ENCODE data around the gene SHISA6. TPM values are rescaled to one million over a fixed set of nuclear protein-coding genes. Genes with fewer than 3 reads are reported as not detected.

Gene SHISA6
- total RNA-seq, 1 donor from 2014 or later = 1.4 TPM

DNA sequence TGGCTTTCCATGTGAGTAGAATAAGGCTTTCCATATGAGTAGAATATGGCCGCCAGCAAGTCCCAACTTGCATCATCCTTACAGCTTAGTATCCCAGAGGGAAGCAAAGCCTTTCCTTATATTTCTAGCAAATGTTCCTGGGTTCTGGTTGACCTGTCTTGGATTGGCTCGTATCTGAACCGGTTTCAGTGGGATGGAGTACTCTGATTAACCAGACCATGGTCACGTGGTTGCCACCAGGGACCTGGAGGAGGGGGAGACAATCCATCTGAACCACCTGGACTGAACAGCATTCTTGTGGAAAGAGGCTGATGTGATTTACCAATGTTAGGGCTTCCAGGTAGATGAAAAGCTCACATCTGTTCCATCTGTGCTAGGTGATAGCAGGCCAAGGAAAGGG lies 89.0 kb downstream of the SHISA6 start:
- Mint-ChIP-seq H3K27me3 (ENCODE audit: low read depth) (peaks cover 7% of the 10 kb centered on the region), H3K4me3 (no peak overlapping the region), H3K27ac (ENCODE audit: unreplicated experiment) (no peak overlapping the region), H3K4me1 (peaks cover 17% of the 10 kb centered on the region), H3K36me3 (ENCODE audit: low read depth) (no peaks in the 10 kb centered on the region), H3K9me3 (no peaks in the 10 kb centered on the region)
- DNase-seq (ENCODE audit: low read depth, low spot score) = no peak
- TF ChIP-seq, protein P1, sequence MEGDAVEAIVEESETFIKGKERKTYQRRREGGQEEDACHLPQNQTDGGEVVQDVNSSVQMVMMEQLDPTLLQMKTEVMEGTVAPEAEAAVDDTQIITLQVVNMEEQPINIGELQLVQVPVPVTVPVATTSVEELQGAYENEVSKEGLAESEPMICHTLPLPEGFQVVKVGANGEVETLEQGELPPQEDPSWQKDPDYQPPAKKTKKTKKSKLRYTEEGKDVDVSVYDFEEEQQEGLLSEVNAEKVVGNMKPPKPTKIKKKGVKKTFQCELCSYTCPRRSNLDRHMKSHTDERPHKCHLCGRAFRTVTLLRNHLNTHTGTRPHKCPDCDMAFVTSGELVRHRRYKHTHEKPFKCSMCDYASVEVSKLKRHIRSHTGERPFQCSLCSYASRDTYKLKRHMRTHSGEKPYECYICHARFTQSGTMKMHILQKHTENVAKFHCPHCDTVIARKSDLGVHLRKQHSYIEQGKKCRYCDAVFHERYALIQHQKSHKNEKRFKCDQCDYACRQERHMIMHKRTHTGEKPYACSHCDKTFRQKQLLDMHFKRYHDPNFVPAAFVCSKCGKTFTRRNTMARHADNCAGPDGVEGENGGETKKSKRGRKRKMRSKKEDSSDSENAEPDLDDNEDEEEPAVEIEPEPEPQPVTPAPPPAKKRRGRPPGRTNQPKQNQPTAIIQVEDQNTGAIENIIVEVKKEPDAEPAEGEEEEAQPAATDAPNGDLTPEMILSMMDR (conservative IDR thresholded peaks at IDR 0.05) = no peak

DNA sequence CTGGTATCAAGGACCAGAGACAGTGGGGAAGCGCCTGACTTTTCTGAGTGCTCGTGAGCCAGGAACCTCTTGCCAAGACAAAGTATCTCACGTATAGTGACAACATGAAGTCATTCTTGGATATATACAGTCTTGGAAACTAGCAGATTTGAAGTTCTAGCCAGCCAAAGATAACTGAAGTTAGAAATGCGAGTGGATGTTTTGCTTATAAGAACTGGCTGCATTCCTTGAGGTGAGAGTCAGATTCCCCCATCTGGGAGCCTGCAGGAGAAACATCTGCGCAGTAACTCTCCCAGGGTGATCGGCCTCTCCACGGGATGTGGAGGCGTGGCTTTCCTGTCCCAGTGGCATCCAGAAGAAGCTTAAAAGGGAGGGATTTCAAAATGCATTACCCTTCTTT lies 89.8 kb downstream of the SHISA6 start:
- no peak overlapping the region for H3K27ac Mint-ChIP-seq (ENCODE audit: unreplicated experiment)
- H3K27me3 Mint-ChIP-seq (ENCODE audit: low read depth) = peaks cover 7% of the 10 kb centered on the region
- H3K36me3 Mint-ChIP-seq (ENCODE audit: low read depth) = no peaks in the 10 kb centered on the region
- TF ChIP-seq, protein P1 (conservative IDR thresholded peaks at IDR 0.05) = no peak
- no peaks in the 10 kb centered on the region for H3K9me3 Mint-ChIP-seq
- no peak for DNase-seq (ENCODE audit: low read depth, low spot score)
- peaks cover 17% of the 10 kb centered on the region for H3K4me1 Mint-ChIP-seq
- H3K4me3 Mint-ChIP-seq = no peak overlapping the region

DNA sequence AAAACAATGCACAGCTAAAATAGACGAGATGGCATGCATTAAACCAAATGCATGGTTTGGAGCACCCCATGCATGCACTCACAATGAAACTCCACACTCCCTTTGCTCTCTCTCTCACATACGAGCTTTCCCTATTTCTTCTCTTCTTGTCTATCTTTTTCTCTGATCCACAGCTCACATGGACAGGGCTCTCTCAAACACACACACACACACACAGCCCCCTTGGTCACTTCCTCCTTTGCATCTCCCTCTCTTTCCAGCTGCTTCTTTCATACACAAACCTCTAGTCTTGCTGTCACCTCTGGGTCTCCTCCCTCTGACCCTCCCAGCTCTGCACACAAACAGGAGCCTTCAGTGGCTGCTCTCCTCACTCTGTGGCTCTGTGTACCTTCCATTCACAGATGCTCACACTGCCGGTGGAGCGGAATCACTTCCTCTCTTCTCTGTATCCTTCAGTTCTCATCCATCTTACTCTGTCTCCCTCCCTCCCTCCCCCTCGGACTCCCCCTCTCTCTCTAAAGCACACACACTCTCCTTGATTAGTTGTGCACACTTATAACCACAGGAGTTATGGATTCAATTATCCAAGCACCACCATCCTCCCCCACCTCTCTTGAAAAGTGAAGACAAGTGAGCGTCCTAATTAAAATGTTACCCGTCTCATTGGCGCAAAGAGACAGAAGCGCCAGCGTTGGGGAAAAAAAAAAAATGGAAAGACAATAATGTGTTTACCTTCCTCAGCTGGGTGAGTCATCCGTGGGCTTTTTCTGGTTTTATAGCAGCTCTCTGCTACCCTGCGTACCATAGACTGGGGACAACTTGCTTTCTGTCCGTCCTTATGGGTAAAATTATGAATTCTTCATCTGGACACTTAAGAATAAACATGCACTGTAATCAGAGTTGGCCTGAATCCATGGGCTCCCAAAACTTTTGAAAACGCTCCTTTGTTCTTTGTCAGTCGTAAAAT lies 90.8 kb downstream of the SHISA6 start:
- peak overlapping the region; percentile 43 for H3K27ac Mint-ChIP-seq (ENCODE audit: unreplicated experiment)
- peaks cover 17% of the 10 kb centered on the region for H3K4me1 Mint-ChIP-seq
- DNase-seq (ENCODE audit: low read depth, low spot score) = no peak
- H3K9me3 Mint-ChIP-seq = no peaks in the 10 kb centered on the region
- no peak overlapping the region for H3K4me3 Mint-ChIP-seq
- H3K27me3 Mint-ChIP-seq (ENCODE audit: low read depth) = peaks cover 7% of the 10 kb centered on the region
- TF ChIP-seq, protein P1 (conservative IDR thresholded peaks at IDR 0.05) = no peak
- no peaks in the 10 kb centered on the region for H3K36me3 Mint-ChIP-seq (ENCODE audit: low read depth)

DNA sequence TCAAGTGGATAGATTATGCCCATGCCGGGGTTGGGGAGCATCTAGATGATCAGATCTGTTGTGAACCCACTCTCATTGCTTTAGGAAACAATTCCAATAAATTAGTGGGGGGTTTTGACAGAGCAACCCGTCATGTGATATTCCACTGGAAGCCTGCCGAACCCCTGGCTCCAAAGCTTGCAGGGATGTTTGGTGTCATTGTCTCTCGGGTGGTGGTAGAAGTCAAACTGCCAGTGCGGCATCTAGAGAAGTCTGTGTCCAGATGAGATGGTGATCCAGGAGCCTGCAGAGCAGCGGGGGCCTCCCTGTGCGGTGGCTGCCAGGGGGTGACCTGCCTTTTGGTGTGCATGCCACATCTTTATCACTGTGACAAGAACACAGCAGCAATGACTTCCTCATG lies 91.7 kb downstream of the SHISA6 start:
- Mint-ChIP-seq H3K4me3 (no peak overlapping the region), H3K9me3 (no peaks in the 10 kb centered on the region), H3K27ac (ENCODE audit: unreplicated experiment) (no peak overlapping the region), H3K36me3 (ENCODE audit: low read depth) (no peaks in the 10 kb centered on the region), H3K27me3 (ENCODE audit: low read depth) (peaks cover 7% of the 10 kb centered on the region), H3K4me1 (peaks cover 17% of the 10 kb centered on the region)
- TF ChIP-seq, protein P1 (conservative IDR thresholded peaks at IDR 0.05) = no peak
- no peak for DNase-seq (ENCODE audit: low read depth, low spot score)

DNA sequence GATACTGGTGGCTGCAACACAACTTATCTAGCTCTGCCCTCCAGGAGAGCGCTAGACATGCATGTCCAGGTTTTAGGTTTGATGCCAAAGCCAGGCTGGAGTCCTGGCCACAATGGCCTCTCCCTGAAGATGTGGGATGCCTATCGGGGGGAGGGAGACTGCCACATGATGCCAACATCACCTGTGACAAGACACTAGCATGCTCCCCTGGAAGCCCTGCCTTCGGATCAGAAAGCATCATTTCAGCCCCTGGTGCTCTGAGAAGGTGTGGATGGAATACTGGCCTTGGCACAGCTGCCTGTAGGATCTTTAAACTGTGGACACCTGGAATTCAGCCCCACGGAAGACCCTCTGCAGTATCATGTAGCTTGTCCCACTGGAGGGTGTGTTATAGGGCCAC lies 93.5 kb downstream of the SHISA6 start:
- Mint-ChIP-seq H3K27me3 (ENCODE audit: low read depth) (peaks cover 4% of the 10 kb centered on the region), H3K9me3 (no peaks in the 10 kb centered on the region), H3K4me3 (no peak overlapping the region), H3K4me1 (peaks cover 17% of the 10 kb centered on the region), H3K27ac (ENCODE audit: unreplicated experiment) (no peak overlapping the region), H3K36me3 (ENCODE audit: low read depth) (no peaks in the 10 kb centered on the region)
- TF ChIP-seq, protein P1 (conservative IDR thresholded peaks at IDR 0.05) = no peak
- DNase-seq (ENCODE audit: low read depth, low spot score) = no peak
